ENCODE results near the gene PDE10A.

DNA sequence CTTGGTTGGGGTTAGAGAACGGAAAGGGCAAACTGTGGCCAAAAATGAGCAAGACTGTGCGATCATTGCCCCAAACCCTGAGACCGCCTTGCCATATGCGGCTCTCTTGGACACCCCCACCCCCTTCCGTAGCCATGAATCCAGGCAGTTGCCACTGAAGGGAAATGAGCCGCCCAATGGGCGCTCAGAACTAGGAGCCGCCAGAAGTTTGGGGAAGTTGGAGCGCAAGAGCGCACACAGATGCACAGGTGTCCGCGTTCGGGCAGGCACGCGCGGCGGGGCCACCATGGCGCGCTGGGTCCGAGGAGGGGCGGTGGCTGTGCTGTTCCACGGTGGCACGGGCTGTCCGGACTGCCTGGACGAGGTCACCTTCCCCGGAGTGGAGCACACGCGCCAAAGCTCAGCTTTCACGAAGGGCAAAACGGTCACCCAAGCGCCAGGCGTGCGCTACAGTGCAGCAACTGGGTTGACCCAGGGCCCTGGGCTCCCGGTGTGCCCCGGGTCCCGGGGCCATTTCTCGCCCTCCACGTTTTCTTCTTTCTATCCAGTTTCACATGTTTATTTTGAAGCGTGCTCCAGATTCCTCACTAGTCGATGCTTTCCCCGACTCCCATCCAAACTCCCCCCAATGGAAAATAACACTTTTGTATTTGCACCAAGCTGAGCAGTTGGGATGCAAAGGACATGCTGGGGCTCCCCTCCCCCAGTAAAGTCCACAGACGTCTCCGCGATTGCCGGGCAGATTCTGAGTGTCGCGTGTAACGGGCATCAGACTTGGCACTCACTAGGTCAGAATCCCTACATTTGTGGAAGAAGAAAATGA is 906 bp upstream of the PDE10A start:
- TF ChIP-seq, protein P1, sequence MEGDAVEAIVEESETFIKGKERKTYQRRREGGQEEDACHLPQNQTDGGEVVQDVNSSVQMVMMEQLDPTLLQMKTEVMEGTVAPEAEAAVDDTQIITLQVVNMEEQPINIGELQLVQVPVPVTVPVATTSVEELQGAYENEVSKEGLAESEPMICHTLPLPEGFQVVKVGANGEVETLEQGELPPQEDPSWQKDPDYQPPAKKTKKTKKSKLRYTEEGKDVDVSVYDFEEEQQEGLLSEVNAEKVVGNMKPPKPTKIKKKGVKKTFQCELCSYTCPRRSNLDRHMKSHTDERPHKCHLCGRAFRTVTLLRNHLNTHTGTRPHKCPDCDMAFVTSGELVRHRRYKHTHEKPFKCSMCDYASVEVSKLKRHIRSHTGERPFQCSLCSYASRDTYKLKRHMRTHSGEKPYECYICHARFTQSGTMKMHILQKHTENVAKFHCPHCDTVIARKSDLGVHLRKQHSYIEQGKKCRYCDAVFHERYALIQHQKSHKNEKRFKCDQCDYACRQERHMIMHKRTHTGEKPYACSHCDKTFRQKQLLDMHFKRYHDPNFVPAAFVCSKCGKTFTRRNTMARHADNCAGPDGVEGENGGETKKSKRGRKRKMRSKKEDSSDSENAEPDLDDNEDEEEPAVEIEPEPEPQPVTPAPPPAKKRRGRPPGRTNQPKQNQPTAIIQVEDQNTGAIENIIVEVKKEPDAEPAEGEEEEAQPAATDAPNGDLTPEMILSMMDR (IDR thresholded peaks at IDR 0.05; ENCODE audit: insufficient read depth, low read length), result no peak
- no peak for TF ChIP-seq POLR2AphosphoS5 (IDR thresholded peaks at IDR 0.05; ENCODE audit: low read depth)
- no peak for TF ChIP-seq SPI1 (IDR thresholded peaks at IDR 0.05; ENCODE audit: borderline replicate concordance, low read depth)
- TF ChIP-seq, protein P2, sequence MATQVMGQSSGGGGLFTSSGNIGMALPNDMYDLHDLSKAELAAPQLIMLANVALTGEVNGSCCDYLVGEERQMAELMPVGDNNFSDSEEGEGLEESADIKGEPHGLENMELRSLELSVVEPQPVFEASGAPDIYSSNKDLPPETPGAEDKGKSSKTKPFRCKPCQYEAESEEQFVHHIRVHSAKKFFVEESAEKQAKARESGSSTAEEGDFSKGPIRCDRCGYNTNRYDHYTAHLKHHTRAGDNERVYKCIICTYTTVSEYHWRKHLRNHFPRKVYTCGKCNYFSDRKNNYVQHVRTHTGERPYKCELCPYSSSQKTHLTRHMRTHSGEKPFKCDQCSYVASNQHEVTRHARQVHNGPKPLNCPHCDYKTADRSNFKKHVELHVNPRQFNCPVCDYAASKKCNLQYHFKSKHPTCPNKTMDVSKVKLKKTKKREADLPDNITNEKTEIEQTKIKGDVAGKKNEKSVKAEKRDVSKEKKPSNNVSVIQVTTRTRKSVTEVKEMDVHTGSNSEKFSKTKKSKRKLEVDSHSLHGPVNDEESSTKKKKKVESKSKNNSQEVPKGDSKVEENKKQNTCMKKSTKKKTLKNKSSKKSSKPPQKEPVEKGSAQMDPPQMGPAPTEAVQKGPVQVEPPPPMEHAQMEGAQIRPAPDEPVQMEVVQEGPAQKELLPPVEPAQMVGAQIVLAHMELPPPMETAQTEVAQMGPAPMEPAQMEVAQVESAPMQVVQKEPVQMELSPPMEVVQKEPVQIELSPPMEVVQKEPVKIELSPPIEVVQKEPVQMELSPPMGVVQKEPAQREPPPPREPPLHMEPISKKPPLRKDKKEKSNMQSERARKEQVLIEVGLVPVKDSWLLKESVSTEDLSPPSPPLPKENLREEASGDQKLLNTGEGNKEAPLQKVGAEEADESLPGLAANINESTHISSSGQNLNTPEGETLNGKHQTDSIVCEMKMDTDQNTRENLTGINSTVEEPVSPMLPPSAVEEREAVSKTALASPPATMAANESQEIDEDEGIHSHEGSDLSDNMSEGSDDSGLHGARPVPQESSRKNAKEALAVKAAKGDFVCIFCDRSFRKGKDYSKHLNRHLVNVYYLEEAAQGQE (IDR thresholded peaks at IDR 0.05; ENCODE audit: insufficient replicate concordance, low read depth), result no peak

Data from HL-60 (cell line).